Measurements from ENCODE around the gene TP53RK. TPM values are rescaled to one million over a fixed set of nuclear protein-coding genes. Genes with fewer than 3 reads are reported as not detected.

Gene TP53RK
- total RNA-seq, 1 donor from 2014 or later = 14.7 TPM

- no peak for DNase-seq (ENCODE audit: low spot score)
- Mint-ChIP-seq H3K27me3 (ENCODE audit: low read depth) (no peaks in the 10 kb centered on the region), H3K4me1 (ENCODE audit: low read depth) (no peaks in the 10 kb centered on the region), H3K36me3 (ENCODE audit: low read depth) (no peaks in the 10 kb centered on the region), H3K9me3 (peaks cover 10% of the 10 kb centered on the region), H3K27ac (no peak overlapping the region), H3K4me3 (ENCODE audit: low read depth) (no peak overlapping the region)
- intact Hi-C loops (cut with micrococcal nuclease) = no loop called here
Measured at GRCh38 chr20:46673394-46674252, 15.6 kb downstream of the TP53RK start.

DNA sequence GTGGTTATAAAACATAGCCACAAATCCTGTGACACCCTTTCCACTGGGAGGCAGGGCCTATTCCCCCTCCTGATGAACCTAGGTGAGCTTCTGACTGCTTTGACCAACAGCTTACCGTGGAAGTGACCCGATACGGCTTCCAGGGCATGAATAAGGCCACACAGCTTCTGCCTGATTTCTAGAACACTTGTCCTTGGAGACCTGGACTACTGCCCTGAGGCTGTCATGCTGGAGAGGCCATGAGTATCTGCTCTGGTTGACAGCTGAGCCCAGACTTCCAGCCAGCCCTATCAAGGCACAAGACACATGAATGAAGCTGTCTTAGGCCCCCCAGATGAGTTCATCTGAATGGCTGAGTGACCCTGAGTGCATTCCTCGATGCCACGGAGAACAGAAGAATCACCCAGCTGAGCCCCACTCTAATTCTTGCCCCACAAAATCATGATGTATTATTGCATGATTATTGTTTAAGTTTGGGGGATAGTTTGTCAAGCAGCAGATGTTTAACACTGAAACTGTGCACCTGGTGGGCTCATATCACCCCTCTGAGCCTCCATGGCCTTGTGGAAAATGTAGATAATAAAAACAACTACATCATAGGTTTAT lies 16.6 kb downstream of the TP53RK start:
- H3K4me3 Mint-ChIP-seq (ENCODE audit: low read depth) = no peak overlapping the region
- no peaks in the 10 kb centered on the region for H3K36me3 Mint-ChIP-seq (ENCODE audit: low read depth)
- intact Hi-C loops (cut with micrococcal nuclease) = no loop called here
- no peak for DNase-seq (ENCODE audit: low spot score)
- no peaks in the 10 kb centered on the region for H3K27me3 Mint-ChIP-seq (ENCODE audit: low read depth)
- no peaks in the 10 kb centered on the region for H3K4me1 Mint-ChIP-seq (ENCODE audit: low read depth)
- H3K9me3 Mint-ChIP-seq = peaks cover 10% of the 10 kb centered on the region
- H3K27ac Mint-ChIP-seq = no peak overlapping the region

DNA sequence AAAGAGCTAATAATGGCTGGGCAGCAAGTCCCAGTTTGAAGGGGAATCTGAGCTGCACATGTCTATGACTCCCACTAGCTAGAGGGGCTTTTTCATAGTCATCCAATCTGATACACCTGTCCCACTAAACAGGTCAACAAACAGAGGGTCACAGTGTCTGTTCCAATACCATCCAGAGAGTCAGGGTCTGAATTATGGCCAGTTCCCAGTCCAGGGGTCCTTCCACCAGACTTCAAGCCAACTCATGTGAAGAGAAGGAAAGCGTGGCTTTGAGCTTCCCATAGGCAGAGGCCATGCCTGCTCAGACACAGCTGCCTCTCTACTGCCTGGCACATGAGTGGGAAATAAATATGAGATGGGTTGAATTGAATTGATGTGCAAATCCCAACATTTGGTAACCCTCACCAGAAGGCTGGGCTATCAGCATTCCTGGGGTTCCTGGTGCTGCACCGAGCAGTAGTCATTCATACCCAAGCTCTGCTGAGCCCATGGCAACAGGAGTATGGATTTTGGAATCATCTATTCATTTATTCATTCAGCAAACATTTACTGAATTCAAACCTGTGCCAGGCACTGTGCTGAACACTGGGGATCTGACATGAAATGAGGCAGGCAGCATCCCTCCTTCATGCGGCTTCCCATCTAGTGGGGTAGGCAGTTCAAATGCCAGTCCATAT lies 17.2 kb downstream of the TP53RK start:
- Mint-ChIP-seq H3K36me3 (ENCODE audit: low read depth) (no peaks in the 10 kb centered on the region), H3K9me3 (peaks cover 10% of the 10 kb centered on the region), H3K4me1 (ENCODE audit: low read depth) (no peaks in the 10 kb centered on the region), H3K27ac (no peak overlapping the region), H3K4me3 (ENCODE audit: low read depth) (no peak overlapping the region), H3K27me3 (ENCODE audit: low read depth) (no peaks in the 10 kb centered on the region)
- intact Hi-C loops (cut with micrococcal nuclease) = no loop called here
- no peak for DNase-seq (ENCODE audit: low spot score)

- Mint-ChIP-seq H3K4me3 (ENCODE audit: low read depth) (no peak overlapping the region), H3K36me3 (ENCODE audit: low read depth) (no peaks in the 10 kb centered on the region), H3K4me1 (ENCODE audit: low read depth) (no peaks in the 10 kb centered on the region), H3K27me3 (ENCODE audit: low read depth) (no peaks in the 10 kb centered on the region), H3K27ac (no peak overlapping the region), H3K9me3 (peaks cover 10% of the 10 kb centered on the region)
- intact Hi-C loops (cut with micrococcal nuclease) = no loop called here
- no peak for DNase-seq (ENCODE audit: low spot score)
Measured at GRCh38 chr20:46670585-46671584, 18.4 kb downstream of the TP53RK start.

- no peak for DNase-seq (ENCODE audit: low spot score)
- Mint-ChIP-seq H3K9me3 (peaks cover 10% of the 10 kb centered on the region), H3K4me3 (ENCODE audit: low read depth) (no peak overlapping the region), H3K27me3 (ENCODE audit: low read depth) (peaks cover 2% of the 10 kb centered on the region), H3K27ac (no peak overlapping the region), H3K36me3 (ENCODE audit: low read depth) (no peaks in the 10 kb centered on the region), H3K4me1 (ENCODE audit: low read depth) (no peaks in the 10 kb centered on the region)
- intact Hi-C loops (cut with micrococcal nuclease) = no loop called here
Measured at GRCh38 chr20:46670228-46670584, 19.0 kb downstream of the TP53RK start.

DNA sequence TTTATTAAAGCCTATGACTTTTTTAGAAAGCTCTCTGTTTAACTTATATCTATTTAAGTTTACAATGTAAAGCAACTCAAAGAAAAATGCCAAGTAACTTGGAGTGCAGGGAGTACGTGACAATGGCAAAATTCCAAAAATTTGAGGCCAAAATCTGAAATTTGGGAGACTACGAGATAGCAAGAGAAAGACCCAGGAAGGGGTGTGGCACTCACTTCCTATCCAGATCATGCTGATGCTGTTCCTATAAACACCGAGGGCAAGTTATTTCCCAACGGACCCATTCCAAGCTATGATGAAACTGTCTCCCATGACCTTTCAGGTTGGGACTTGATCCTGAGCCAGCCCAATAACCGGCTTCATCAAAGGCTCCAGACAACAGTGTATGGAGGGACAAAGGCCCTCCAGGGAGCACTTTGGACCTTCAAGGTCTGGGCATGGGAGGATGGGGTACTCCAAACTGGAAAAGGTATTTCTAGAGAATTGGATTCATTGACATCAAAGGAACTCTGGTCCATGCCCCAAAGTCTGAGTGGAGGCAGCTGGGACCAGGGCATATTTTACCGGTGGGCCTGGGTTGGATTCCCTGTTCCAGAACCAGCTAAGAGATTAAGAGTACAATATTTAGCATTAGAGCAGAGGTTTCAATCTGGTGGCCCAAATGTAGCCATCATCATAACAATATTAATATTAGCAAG lies 22.3 kb downstream of the TP53RK start:
- Mint-ChIP-seq H3K36me3 (ENCODE audit: low read depth) (no peaks in the 10 kb centered on the region), H3K27me3 (ENCODE audit: low read depth) (peaks cover 5% of the 10 kb centered on the region), H3K4me3 (ENCODE audit: low read depth) (no peak overlapping the region), H3K9me3 (peaks cover 10% of the 10 kb centered on the region), H3K4me1 (ENCODE audit: low read depth) (no peaks in the 10 kb centered on the region), H3K27ac (no peak overlapping the region)
- intact Hi-C loops (cut with micrococcal nuclease) = no loop called here
- no peak for DNase-seq (ENCODE audit: low spot score)

DNA sequence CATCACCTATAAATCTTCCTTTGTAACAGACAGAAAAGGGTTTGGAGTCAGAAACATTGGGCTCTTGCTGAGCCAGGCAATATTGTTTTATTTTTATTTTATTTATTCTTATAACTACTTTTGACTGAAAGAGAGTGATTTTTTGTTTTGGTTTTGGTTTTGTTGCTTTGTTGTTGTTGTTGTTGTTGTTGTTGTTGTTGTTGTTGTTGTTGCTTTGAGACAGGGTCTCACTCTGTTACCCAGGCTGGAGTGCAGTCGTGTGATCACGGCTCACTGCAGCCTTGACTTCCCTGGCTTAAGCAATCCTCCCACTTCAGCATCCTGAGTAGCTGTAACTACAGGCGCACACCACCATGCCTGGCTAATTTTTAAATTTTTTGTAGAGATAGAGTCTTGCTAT lies 22.9 kb downstream of the TP53RK start:
- Mint-ChIP-seq H3K4me3 (ENCODE audit: low read depth) (no peak overlapping the region), H3K36me3 (ENCODE audit: low read depth) (no peaks in the 10 kb centered on the region), H3K4me1 (ENCODE audit: low read depth) (no peaks in the 10 kb centered on the region), H3K27me3 (ENCODE audit: low read depth) (peaks cover 7% of the 10 kb centered on the region), H3K27ac (no peak overlapping the region), H3K9me3 (peaks cover 9% of the 10 kb centered on the region)
- no peak for DNase-seq (ENCODE audit: low spot score)
- intact Hi-C loops (cut with micrococcal nuclease) = no loop called here

DNA sequence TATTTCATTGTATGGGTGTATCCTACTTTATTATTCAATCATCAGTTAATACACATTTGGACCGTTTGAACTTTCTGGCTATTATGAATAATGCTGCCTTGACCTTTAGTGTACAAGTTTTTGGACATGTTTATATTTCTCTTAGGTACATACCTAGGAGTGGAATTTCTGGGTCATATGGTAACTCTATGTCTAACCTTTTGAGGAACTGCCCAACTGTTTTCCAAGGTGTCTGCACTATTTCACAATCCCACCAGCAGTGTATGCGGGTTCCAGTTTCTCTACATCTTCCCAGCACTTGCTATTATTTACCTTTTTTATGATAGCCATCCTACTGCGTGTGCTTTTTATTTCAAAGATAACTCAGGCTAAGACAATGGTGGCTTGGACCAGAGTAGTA lies 23.6 kb downstream of the TP53RK start:
- H3K27me3 Mint-ChIP-seq (ENCODE audit: low read depth) = peaks cover 8% of the 10 kb centered on the region
- H3K27ac Mint-ChIP-seq = no peak overlapping the region
- peaks cover 4% of the 10 kb centered on the region for H3K9me3 Mint-ChIP-seq
- H3K4me1 Mint-ChIP-seq (ENCODE audit: low read depth) = no peaks in the 10 kb centered on the region
- intact Hi-C loops (cut with micrococcal nuclease) = no loop called here
- no peak overlapping the region for H3K4me3 Mint-ChIP-seq (ENCODE audit: low read depth)
- no peak for DNase-seq (ENCODE audit: low spot score)
- no peaks in the 10 kb centered on the region for H3K36me3 Mint-ChIP-seq (ENCODE audit: low read depth)

DNA sequence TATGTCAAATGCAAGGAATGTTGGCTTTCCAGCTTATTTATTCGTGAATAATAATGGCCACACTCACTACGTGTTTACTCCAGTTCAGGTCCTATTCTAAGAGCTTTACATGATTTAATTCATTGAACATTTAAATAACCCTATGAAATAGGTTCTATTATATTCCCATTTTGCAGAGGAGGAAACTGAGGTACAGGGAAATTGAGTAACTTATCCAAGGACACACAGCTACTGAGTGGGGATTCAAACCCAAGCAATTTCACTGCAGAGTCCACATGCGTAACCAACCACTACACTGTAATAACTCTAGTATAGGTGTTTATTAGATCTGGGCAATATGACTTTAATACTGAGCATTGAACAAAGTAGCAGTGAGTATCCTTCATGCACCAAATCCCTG lies 25.7 kb downstream of the TP53RK start:
- Mint-ChIP-seq H3K36me3 (ENCODE audit: low read depth) (no peaks in the 10 kb centered on the region), H3K27ac (no peak overlapping the region), H3K27me3 (ENCODE audit: low read depth) (peaks cover 12% of the 10 kb centered on the region), H3K4me3 (ENCODE audit: low read depth) (no peak overlapping the region), H3K9me3 (no peaks in the 10 kb centered on the region), H3K4me1 (ENCODE audit: low read depth) (no peaks in the 10 kb centered on the region)
- no peak for DNase-seq (ENCODE audit: low spot score)
- intact Hi-C loops (cut with micrococcal nuclease) = no loop called here

DNA sequence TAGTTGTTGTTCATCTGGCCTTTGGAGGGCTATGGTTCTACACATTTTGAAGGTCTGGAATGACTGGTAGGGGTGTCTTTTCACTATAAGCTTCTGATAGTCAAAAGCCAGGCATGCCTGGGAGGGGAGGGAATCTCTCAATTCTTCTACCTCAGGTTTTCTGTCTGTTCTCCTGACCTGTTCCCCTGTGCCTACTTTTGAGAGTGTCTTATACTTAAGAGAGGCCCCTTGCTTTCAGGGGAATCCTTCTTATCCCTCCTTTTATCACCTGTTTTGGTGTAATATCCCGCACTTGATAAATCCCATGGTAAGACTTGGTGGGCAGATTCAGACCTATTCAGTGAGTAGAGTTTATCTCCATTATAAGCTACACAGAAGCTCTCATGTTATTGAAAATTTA lies 27.6 kb downstream of the TP53RK start:
- no peaks in the 10 kb centered on the region for H3K36me3 Mint-ChIP-seq (ENCODE audit: low read depth)

GRCh38 chr20:46660487-46660886 lies 28.8 kb downstream of the TP53RK start:
- intact Hi-C loops (cut with micrococcal nuclease) = no loop called here
- Mint-ChIP-seq H3K4me1 (ENCODE audit: low read depth) (no peaks in the 10 kb centered on the region), H3K36me3 (ENCODE audit: low read depth) (no peaks in the 10 kb centered on the region), H3K27me3 (ENCODE audit: low read depth) (peaks cover 12% of the 10 kb centered on the region), H3K27ac (no peak overlapping the region), H3K4me3 (ENCODE audit: low read depth) (no peak overlapping the region), H3K9me3 (no peaks in the 10 kb centered on the region)
- no peak for DNase-seq (ENCODE audit: low spot score)

More for the DNA sequence above, 27.6 kb downstream of the TP53RK start:
- H3K27me3 Mint-ChIP-seq (ENCODE audit: low read depth) = peaks cover 12% of the 10 kb centered on the region
- DNase-seq (ENCODE audit: low spot score) = no peak
- no peak overlapping the region for H3K4me3 Mint-ChIP-seq (ENCODE audit: low read depth)
- no peaks in the 10 kb centered on the region for H3K4me1 Mint-ChIP-seq (ENCODE audit: low read depth)
- H3K9me3 Mint-ChIP-seq = no peaks in the 10 kb centered on the region
- intact Hi-C loops (cut with micrococcal nuclease) = no loop called here
- H3K27ac Mint-ChIP-seq = no peak overlapping the region

- Mint-ChIP-seq H3K4me1 (ENCODE audit: low read depth) (no peaks in the 10 kb centered on the region), H3K36me3 (ENCODE audit: low read depth) (no peaks in the 10 kb centered on the region), H3K27me3 (ENCODE audit: low read depth) (peaks cover 18% of the 10 kb centered on the region), H3K4me3 (ENCODE audit: low read depth) (no peak overlapping the region), H3K27ac (no peak overlapping the region), H3K9me3 (no peaks in the 10 kb centered on the region)
- intact Hi-C loops (cut with micrococcal nuclease) = no loop called here
- DNase-seq (ENCODE audit: low spot score) = no peak
Measured at GRCh38 chr20:46657618-46658017, 31.6 kb downstream of the TP53RK start.
